Activated T-cell treated with anti-CD3 and anti-CD28 coated beads, Interleukin-2, amount 50 U/mL, for 4 hours (primary cell): Measurements from ENCODE around the gene F13A1. TPM values are rescaled to one million over a fixed set of nuclear protein-coding genes. Genes with fewer than 3 reads are reported as not detected.

Experiments
- ATAC-seq, 2 donors: fragments of 200-7000 bp; cut with Tn5 transposase; one replicate each; pipeline ENCODE4 v1.10.0; 2021
- DNase-seq: peaks from one replicate; pipeline ENCODE4 v3.0.0-alpha.2; 2020
- H3K27me3 Mint-ChIP-seq: one replicate; pipeline ENCODE4 v1.8.0; 2021; ENCODE audit warnings: low read depth, mixed read lengths
- H3K36me3 Mint-ChIP-seq: one replicate; pipeline ENCODE4 v1.8.0; 2022; ENCODE audit warnings: mixed read lengths; ENCODE audit not compliant: insufficient read depth
- H3K4me1 Mint-ChIP-seq: one replicate; pipeline ENCODE4 v1.8.0; 2021; ENCODE audit warnings: low read depth, mixed read lengths
- H3K4me3 Mint-ChIP-seq: one replicate; pipeline ENCODE4 v1.8.0; 2021; ENCODE audit warnings: mild to moderate bottlenecking, moderate library complexity, mixed read lengths
- H3K9me3 Mint-ChIP-seq: one replicate; pipeline ENCODE4 v1.8.0; 2021; ENCODE audit warnings: mixed read lengths
- total RNA-seq, 3 donors: library from RNA; stranded (reverse); gene quantifications; one replicate each; pipeline ENCODE4 v1.2.1, GENCODE V29; 2021

Gene F13A1
- total RNA-seq, 3 donors from 2014 or later: 0.14 to 0.16 (median 0.15) TPM

DNA sequence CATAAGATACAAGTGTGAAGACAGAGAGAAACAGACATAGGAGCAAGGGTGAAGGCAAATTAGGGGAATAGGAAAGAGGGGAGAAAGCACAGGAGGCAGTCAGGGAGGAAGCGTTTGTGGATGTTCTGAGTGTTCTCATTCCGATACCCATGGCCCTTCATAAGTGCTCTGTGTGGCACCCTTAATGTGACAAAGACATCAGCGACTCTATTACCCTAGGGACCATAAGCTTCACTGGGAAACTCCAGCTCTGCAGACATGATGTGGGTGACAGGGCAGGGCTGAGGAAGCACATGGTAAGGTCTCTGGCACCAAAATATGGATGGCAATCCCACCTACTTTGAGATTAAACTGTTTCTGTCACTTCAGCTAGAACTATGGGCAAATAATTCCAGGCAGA lies 33.0 kb downstream of the F13A1 start:
- peaks cover 7% of the 10 kb centered on the region for H3K27me3 Mint-ChIP-seq
- DNase-seq (no peak), ATAC-seq (no peak)
- no peaks in the 10 kb centered on the region for H3K36me3 Mint-ChIP-seq
- no peak overlapping the region for H3K4me3 Mint-ChIP-seq
- no peaks in the 10 kb centered on the region for H3K4me1 Mint-ChIP-seq
- H3K9me3 Mint-ChIP-seq: no peaks in the 10 kb centered on the region

DNA sequence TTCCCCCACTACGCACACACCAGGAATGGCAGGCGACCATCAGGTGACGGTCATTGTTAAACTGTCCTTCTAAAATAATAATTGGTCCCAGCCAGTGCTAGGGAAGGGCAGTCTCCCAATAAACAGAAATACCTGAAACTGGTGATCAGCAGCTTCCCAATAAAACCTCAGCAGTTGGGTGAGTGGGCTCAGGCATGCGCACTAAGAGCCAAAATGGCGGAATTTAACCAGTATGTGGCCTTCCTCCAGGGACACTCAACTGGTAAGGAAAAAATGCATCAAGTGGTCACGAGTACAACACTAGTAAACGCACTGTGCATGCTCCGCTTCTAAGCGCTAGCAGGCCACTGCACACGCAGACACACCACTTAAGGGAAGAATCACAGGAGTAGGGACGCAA lies 34.8 kb downstream of the F13A1 start:
- Mint-ChIP-seq H3K4me3 (no peak overlapping the region), H3K36me3 (no peaks in the 10 kb centered on the region), H3K9me3 (no peaks in the 10 kb centered on the region), H3K4me1 (no peaks in the 10 kb centered on the region), H3K27me3 (no peaks in the 10 kb centered on the region)
- DNase-seq (no peak), ATAC-seq (no peak)

DNA sequence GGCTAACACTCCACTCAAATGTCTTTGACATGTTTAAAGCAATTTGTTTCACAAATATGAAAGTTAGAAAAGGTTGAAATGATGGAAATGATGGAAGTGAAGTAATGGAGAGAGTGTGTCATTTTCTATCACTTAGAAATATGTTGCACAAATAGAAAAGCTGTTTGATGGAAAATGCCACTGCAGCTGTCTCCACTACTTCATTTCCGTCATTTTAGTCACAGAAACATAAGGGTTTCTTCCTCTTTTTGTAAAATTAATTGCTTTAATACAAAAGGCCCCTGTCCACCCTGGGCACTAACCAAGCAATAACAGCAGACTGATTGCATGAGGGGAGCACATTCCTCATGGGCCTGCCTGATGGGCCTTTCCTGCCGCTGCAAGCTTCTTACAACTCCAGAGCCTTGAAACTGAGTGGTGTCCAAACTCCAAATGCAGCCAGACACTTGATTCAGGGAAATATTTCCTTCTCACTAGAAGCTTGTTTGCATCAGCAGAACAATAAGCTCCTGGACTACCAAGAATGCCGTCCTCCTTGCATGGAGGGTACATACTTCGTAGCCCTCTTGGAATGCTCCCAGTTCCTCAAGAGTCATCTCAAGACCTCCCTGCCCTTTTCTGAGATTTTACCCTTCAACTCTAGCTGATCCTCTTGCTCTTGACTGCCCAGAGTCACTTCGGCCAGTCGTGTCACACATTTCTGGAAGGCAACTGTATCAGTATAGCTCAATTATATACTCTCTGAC lies 36.1 kb downstream of the F13A1 start:
- H3K36me3 Mint-ChIP-seq: no peaks in the 10 kb centered on the region
- H3K4me1 Mint-ChIP-seq: no peaks in the 10 kb centered on the region
- no peaks in the 10 kb centered on the region for H3K27me3 Mint-ChIP-seq
- no peaks in the 10 kb centered on the region for H3K9me3 Mint-ChIP-seq
- no peak overlapping the region for H3K4me3 Mint-ChIP-seq
- DNase-seq (no peak), ATAC-seq (no peak)

DNA sequence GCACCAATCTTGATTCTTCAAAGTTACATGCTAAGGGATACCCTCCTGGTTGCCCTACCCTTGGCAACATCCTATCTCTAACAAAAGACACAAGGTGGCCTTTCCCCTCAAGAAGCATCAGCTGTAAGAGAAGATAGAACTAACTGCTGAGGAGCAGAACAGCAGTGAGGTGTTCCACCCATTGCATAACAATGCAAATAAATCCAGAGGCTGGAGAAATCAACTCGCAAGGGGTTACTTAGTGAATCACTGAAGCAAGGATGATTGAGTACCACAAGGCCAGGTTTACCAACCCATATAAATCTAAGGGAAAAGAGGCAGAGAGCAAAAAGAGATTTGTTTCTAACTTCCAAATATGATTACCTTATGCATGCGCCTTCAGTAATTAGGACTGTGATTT lies 36.7 kb downstream of the F13A1 start:
- no peak for ATAC-seq
- Mint-ChIP-seq H3K27me3 (no peaks in the 10 kb centered on the region), H3K4me1 (no peaks in the 10 kb centered on the region), H3K4me3 (no peak overlapping the region), H3K36me3 (no peaks in the 10 kb centered on the region), H3K9me3 (no peaks in the 10 kb centered on the region)
- no peak for DNase-seq

DNA sequence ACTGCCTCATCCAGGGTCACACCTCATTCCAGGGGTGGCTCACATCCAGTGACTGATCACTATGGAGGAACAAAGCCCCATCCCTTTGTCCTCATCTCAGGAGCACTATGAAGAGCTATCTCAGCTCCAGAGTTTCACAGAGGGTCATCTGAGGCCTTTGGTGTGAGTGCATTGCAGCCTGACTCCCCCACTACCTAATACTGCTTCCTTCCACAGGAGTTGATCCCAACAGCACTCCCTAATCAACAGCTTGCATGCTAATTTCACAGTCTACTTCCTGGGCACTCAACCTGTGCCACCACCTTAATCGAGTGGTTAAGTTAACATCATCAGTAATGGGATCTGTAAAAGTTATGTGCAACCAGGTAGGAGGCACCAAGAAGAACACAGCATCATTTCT lies 37.7 kb downstream of the F13A1 start:
- DNase-seq: no peak
- no peak for ATAC-seq
- Mint-ChIP-seq H3K9me3 (no peaks in the 10 kb centered on the region), H3K27me3 (peaks cover 2% of the 10 kb centered on the region), H3K4me3 (no peak overlapping the region), H3K4me1 (no peaks in the 10 kb centered on the region), H3K36me3 (no peaks in the 10 kb centered on the region)

DNA sequence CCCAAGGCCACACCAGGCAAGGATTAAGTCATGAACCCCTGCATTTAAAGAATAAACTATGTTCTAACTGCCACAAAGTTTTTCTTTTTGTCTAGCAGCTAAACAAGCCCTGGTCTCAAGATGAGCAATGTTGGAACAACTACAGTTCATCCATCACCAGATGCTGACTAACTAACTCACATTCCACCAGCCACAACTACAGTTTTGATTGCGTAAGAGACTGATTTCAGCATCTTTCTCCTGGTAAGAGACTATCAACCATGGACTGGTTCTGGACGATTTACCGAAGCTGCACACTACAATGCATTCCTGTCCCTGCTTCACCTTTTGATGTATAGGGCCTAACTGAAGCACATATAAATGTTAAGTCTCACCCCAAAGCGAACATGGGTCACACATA lies 43.0 kb downstream of the F13A1 start:
- no peaks in the 10 kb centered on the region for H3K4me1 Mint-ChIP-seq
- no peak overlapping the region for H3K4me3 Mint-ChIP-seq
- no peaks in the 10 kb centered on the region for H3K9me3 Mint-ChIP-seq
- peaks cover 13% of the 10 kb centered on the region for H3K27me3 Mint-ChIP-seq
- no peaks in the 10 kb centered on the region for H3K36me3 Mint-ChIP-seq
- no peak for DNase-seq
- no peak for ATAC-seq

DNA sequence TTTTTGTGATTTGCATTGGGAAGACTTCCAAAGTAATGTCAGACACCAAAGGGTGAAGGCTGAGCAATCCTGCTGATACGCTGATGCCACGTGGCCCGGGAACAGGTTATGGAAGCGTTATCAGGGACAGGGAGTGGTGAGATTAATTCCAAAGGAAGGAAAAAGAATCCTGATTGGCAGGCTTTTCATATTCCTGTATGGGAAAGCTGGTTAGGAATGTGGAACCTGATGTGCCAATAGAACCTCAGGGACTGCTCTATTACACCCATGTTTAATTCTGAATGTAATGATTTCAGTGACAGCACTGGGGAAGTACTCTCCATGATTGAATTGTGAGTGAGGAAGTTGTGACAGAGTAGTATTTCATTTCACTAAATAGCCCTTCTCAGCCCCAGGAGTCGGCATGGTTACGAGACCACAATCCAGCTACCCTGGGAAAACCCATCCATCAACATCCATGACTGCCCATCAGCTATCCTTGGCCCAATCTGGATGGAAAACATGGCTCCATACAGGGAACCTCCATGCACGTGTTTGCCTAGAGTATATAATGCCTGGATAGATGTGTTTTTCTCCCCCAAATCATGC lies 49.4 kb downstream of the F13A1 start:
- ATAC-seq: no peak
- no peaks in the 10 kb centered on the region for H3K36me3 Mint-ChIP-seq
- no peaks in the 10 kb centered on the region for H3K4me1 Mint-ChIP-seq

DNA sequence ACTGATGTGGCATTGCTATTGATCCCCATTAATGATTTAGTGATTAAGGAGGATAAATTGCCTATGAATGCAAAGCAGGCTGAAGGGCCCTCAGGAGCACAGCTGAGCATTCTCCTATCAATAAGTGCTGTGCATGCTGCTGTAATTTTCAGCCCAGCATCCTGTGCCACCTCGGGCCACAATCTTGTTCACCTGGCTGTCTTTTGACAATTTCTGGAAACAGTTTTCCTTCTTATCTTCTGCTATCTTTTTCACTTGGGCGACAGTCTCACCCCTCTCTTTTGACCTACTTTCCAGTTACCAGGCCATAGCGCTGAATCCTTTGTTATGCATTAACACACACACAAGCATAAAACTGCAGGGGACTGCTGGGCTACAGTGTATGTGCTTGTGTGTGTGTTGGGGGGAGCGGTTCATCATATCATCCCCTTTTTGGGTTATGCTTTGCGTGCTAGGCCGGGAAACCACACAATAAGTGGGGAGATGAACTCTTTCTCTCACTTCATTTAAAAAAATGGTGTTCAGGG lies 60.2 kb downstream of the F13A1 start:
- H3K36me3 Mint-ChIP-seq: no peaks in the 10 kb centered on the region
- DNase-seq (no peak), ATAC-seq (no peak)
- H3K27me3 Mint-ChIP-seq: peaks cover 9% of the 10 kb centered on the region
- no peaks in the 10 kb centered on the region for H3K9me3 Mint-ChIP-seq
- no peak overlapping the region for H3K4me3 Mint-ChIP-seq
- H3K4me1 Mint-ChIP-seq: no peaks in the 10 kb centered on the region

More for the DNA sequence above, 49.4 kb downstream of the F13A1 start:
- DNase-seq: no peak
- Mint-ChIP-seq H3K27me3 (peaks cover 22% of the 10 kb centered on the region), H3K9me3 (peaks cover 7% of the 10 kb centered on the region), H3K4me3 (no peak overlapping the region)

DNA sequence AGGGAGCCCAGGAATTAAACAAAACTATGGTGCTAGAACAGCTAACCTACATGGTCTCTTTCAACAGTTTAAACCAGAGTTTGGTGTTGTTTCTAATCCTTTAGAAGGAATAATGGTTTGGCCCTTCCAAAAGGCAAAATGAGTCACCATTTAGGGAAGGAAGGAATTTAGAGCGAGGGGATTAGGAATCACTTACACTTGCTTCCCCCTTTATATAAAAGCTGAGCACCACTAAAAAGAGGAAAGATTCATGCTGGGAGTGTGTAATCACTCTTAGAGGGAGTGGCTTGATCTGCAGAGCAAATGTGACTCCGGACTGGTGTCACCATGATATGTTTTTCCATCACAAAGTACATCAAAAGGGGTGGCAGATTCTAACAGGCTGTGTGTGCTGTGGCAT lies 63.6 kb downstream of the F13A1 start:
- ATAC-seq: no peak

DNA sequence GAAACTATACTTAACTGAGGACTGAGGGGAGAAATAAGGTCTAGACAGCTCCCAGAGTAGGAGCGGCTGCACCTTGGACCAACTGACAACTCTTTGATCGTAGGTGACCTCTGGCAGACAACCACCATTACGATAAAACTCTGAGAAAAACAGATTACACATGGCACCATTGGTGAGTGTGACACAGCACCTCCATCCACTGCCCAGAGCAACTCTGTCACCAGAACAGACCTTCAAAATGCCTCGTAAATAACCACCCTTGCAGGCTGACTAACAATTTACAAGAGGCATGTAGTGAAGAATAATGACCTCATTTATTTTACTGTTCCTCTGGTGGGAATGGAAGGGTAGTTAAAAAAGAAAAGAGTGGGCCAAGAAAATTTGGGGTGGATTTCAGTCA lies 64.2 kb downstream of the F13A1 start:
- ATAC-seq (no peak), DNase-seq (no peak)
- Mint-ChIP-seq H3K9me3 (no peaks in the 10 kb centered on the region), H3K27me3 (peaks cover 12% of the 10 kb centered on the region), H3K4me3 (no peak overlapping the region), H3K36me3 (no peaks in the 10 kb centered on the region), H3K4me1 (no peaks in the 10 kb centered on the region)

More for the DNA sequence above, 63.6 kb downstream of the F13A1 start:
- DNase-seq: no peak
- Mint-ChIP-seq H3K36me3 (no peaks in the 10 kb centered on the region), H3K4me1 (no peaks in the 10 kb centered on the region), H3K4me3 (no peak overlapping the region), H3K27me3 (peaks cover 9% of the 10 kb centered on the region), H3K9me3 (no peaks in the 10 kb centered on the region)

DNA sequence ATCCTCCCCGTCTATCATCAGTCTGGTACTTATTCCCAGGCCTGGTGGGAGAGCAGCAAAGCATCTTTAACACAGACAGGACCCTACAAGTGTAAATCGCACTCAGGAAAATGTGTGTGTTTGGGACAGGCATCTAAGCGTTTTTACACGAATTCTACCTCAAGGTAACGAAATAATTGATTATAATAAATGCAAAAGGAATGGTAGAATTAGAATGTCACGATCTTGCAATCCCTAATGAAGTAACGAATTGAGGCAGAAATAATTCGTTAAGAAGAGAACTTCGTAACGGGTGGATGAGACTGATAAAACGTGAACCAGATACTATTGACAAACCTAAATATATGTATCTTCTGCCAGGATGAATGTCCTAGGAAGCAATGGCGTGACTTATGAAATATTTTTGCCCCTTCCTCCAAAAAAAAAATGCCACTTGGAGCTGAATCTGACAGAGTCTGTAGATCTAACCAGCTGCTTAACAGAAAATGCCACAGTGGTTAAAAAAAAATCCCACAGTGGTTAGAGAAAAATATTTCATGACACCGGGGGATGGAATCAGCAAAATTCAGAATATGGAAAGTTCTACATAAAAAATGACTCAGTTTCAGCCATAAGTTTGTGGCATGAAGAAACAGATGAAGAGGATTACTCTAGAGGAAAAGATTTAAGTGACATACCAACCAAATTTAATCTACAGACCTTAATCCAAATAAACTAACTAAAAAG lies 68.7 kb downstream of the F13A1 start:
- H3K36me3 Mint-ChIP-seq: no peaks in the 10 kb centered on the region
- DNase-seq (no peak), ATAC-seq (no peak)
- peaks cover 18% of the 10 kb centered on the region for H3K27me3 Mint-ChIP-seq
- H3K4me3 Mint-ChIP-seq: no peak overlapping the region
- no peaks in the 10 kb centered on the region for H3K9me3 Mint-ChIP-seq
- no peaks in the 10 kb centered on the region for H3K4me1 Mint-ChIP-seq

DNA sequence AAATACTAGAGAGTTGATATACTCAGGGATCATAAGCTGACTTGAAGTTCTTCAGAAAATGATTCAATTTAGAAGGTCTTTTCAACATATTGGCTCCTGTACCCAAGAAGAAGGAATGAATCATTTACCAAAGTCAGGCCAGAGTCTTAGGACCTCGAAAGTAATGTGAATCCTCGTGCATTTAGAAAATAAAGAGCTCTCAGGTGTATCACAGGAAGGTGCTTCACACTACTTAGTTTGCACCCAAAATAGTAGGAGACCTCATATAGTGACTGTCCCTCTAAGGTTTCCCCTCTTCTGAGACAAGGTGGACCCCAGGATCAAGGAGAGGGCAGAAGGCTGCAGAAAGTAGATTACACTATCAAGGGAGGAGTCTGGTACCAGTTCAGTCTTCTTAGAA lies 71.8 kb downstream of the F13A1 start:
- no peaks in the 10 kb centered on the region for H3K9me3 Mint-ChIP-seq
- DNase-seq (no peak), ATAC-seq (no peak)
- H3K4me3 Mint-ChIP-seq: no peak overlapping the region
- no peaks in the 10 kb centered on the region for H3K36me3 Mint-ChIP-seq
- no peaks in the 10 kb centered on the region for H3K4me1 Mint-ChIP-seq
- peaks cover 12% of the 10 kb centered on the region for H3K27me3 Mint-ChIP-seq

DNA sequence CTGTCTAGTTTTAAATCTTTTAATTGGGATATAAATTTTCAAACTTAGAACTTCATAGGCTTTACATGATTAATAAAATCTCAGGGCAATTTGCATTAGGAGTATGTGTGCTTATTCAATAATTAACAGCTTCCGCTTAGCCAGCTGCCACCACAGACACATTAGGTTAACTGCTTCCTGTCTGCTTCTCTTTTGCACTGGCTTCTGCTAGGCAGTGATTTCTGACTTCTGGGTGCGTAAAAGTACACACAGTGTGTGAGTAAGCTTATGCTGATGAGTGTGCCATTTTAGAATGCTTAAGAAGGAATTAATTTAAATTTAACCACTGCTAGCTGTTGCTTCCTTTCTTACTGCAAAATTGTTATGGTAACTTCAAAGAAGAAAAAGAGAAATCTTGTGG lies 73.9 kb downstream of the F13A1 start:
- Mint-ChIP-seq H3K27me3 (peaks cover 15% of the 10 kb centered on the region), H3K9me3 (peaks cover 5% of the 10 kb centered on the region), H3K36me3 (no peaks in the 10 kb centered on the region)

DNA sequence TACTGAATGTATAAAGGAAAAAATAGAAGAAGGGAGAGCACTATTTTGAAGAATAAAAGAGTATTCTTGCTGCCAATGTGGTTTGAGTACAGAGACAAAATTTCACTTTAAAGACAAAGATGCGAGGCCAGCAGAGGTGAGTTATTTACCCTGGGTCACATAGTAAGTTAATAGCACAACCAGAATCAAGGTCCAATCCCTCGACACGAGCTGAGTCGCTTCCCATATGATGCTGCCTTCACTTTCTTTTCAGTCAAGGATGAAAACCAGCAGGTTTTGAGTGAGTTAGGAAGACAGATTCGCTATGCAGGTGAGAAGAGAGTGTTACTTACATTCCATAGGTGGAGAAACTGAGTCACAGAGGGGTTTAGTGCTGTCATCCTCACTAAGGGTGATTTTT lies 75.8 kb downstream of the F13A1 start:
- H3K9me3 Mint-ChIP-seq: peaks cover 5% of the 10 kb centered on the region
- no peaks in the 10 kb centered on the region for H3K36me3 Mint-ChIP-seq

More for the DNA sequence above, 73.9 kb downstream of the F13A1 start:
- H3K4me3 Mint-ChIP-seq: no peak overlapping the region
- H3K4me1 Mint-ChIP-seq: no peaks in the 10 kb centered on the region
- DNase-seq: no peak
- ATAC-seq: no peak

DNA sequence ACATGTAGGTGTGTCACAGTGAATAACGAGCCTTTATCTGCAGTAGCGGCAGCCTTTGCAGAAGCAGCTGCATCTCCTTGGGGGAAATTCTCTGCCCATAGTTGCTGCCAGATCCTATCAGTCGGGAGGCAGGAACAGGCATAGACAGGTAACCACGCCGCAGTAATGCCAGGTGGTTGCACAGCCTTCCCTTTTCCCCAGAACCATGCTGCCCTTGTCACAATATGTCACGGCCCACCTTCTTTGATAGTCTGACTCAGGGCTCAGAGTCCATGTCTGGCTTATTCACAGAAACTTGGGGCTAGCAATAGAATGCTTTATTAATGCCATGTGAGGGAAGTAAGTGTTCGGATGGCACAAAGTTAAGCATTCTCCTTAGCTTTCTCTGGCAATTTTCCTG lies 76.6 kb downstream of the F13A1 start:
- H3K27me3 Mint-ChIP-seq: peaks cover 18% of the 10 kb centered on the region
- no peak for DNase-seq

More for the DNA sequence above, 75.8 kb downstream of the F13A1 start:
- no peak for ATAC-seq
- H3K27me3 Mint-ChIP-seq: peaks cover 18% of the 10 kb centered on the region
- no peak for DNase-seq
- no peaks in the 10 kb centered on the region for H3K4me1 Mint-ChIP-seq
- no peak overlapping the region for H3K4me3 Mint-ChIP-seq

More for the DNA sequence above, 76.6 kb downstream of the F13A1 start:
- ATAC-seq: no peak
- H3K9me3 Mint-ChIP-seq: peaks cover 5% of the 10 kb centered on the region
- H3K36me3 Mint-ChIP-seq: no peaks in the 10 kb centered on the region
- no peak overlapping the region for H3K4me3 Mint-ChIP-seq
- H3K4me1 Mint-ChIP-seq: no peaks in the 10 kb centered on the region
